H9 (cell line): Measurements from ENCODE around the gene FHL1. TPM values are rescaled to one million over a fixed set of nuclear protein-coding genes. Genes with fewer than 3 reads are reported as not detected.

Experiments
- DNase-seq: peaks from one replicate; pipeline ENCODE4 v3.0.0-alpha.2; 2017
- H2AFZ ChIP-seq: one replicate; pipeline ENCODE4 v1.6.1; 2013; ENCODE audit warnings: mild to moderate bottlenecking, low read length, control low read depth, moderate library complexity
- H2AK5ac ChIP-seq: 2 replicates; pipeline ENCODE4 v1.6.1; 2013; ENCODE audit warnings: low read length, control low read depth, mixed read lengths; ENCODE audit not compliant: insufficient read length
- H2BK120ac ChIP-seq: one replicate; pipeline ENCODE4 v1.6.1; 2013; ENCODE audit warnings: low read depth, mild to moderate bottlenecking, low read length, control low read depth, inconsistent platforms; ENCODE audit not compliant: poor library complexity, severe bottlenecking
- H2BK12ac ChIP-seq: 2 replicates; pipeline ENCODE4 v1.6.1; 2013; ENCODE audit warnings: low read length, control low read depth, mixed read lengths, low read depth; ENCODE audit not compliant: insufficient read length
- H2BK15ac ChIP-seq: 2 replicates; pipeline ENCODE4 v1.6.1; 2013; ENCODE audit warnings: low read depth, low read length, control low read depth
- H2BK20ac ChIP-seq: one replicate; pipeline ENCODE4 v1.6.1; 2013; ENCODE audit warnings: low read depth, mild to moderate bottlenecking, low read length, control low read depth, inconsistent platforms; ENCODE audit not compliant: poor library complexity, severe bottlenecking
- H2BK5ac ChIP-seq: 2 replicates; pipeline ENCODE4 v1.6.1; 2013; ENCODE audit warnings: low read length, control low read depth, mixed read lengths; ENCODE audit not compliant: insufficient read length
- H3K14ac ChIP-seq: 2 replicates; pipeline ENCODE4 v1.6.1; 2013; ENCODE audit warnings: low read length, control low read depth; ENCODE audit not compliant: insufficient read depth
- H3K18ac ChIP-seq: 2 replicates; pipeline ENCODE4 v1.6.1; 2013; ENCODE audit warnings: low read depth, mild to moderate bottlenecking, mixed read lengths, low read length, control low read depth; ENCODE audit not compliant: insufficient read length
- H3K23ac ChIP-seq: 2 replicates; pipeline ENCODE4 v1.6.1; 2013; ENCODE audit warnings: low read length, control low read depth, mixed read lengths, low read depth; ENCODE audit not compliant: insufficient read length
- H3K23me2 ChIP-seq: 2 replicates; pipeline ENCODE4 v1.6.1; 2013; ENCODE audit warnings: low read depth, mild to moderate bottlenecking, mixed read lengths, low read length, control low read depth; ENCODE audit not compliant: insufficient read length, poor library complexity, severe bottlenecking
- H3K27ac ChIP-seq: 2 replicates; pipeline ENCODE4 v1.5.1; 2013; ENCODE audit warnings: low read length, control low read depth, mixed read lengths, low read depth; ENCODE audit not compliant: insufficient read length
- H3K27me3 ChIP-seq: 2 replicates; pipeline ENCODE4 v1.6.1; 2013; ENCODE audit warnings: low read length, control low read depth, inconsistent platforms; ENCODE audit not compliant: insufficient read depth
- H3K4ac ChIP-seq: 2 replicates; pipeline ENCODE4 v1.6.1; 2013; ENCODE audit warnings: low read depth, mild to moderate bottlenecking, control low read depth, inconsistent platforms, low read length, moderate library complexity
- H3K4me1 ChIP-seq: 2 replicates; pipeline ENCODE4 v1.6.1; 2013; ENCODE audit warnings: low read length, control low read depth, inconsistent platforms; ENCODE audit not compliant: insufficient read depth
- H3K4me2 ChIP-seq: 2 replicates; pipeline ENCODE4 v1.6.1; 2013; ENCODE audit warnings: low read length, control low read depth, mixed read lengths; ENCODE audit not compliant: insufficient read length, insufficient read depth
- H3K56ac ChIP-seq: 2 replicates; pipeline ENCODE4 v1.6.1; 2013; ENCODE audit warnings: low read depth, mild to moderate bottlenecking, mixed read lengths, low read length, control low read depth; ENCODE audit not compliant: insufficient read length
- H3K79me1 ChIP-seq: 2 replicates; pipeline ENCODE4 v1.6.1; 2013; ENCODE audit warnings: low read depth, mild to moderate bottlenecking, moderate library complexity, low read length, control low read depth, inconsistent platforms; ENCODE audit not compliant: insufficient read depth, poor library complexity, severe bottlenecking
- H3K79me2 ChIP-seq: 2 replicates; pipeline ENCODE4 v1.6.1; 2013; ENCODE audit warnings: low read length, control low read depth, inconsistent platforms; ENCODE audit not compliant: insufficient read depth
- H3K9ac ChIP-seq: 2 replicates; pipeline ENCODE4 v1.6.1; 2013; ENCODE audit warnings: low read length, control low read depth, mixed read lengths; ENCODE audit not compliant: insufficient read length; ENCODE audit errors: extremely low read depth
- H3K9me3 ChIP-seq: one replicate; pipeline ENCODE4 v1.6.1; 2013; ENCODE audit warnings: low read depth, low read length, inconsistent platforms; ENCODE audit not compliant: control insufficient read depth
- H3T11ph ChIP-seq: one replicate; pipeline ENCODE4 v1.6.1; 2013; ENCODE audit warnings: mild to moderate bottlenecking, low read length, control low read depth, inconsistent platforms
- H4K20me1 ChIP-seq: one replicate; pipeline ENCODE4 v1.6.1; 2013; ENCODE audit not compliant: control insufficient read depth, insufficient read length, insufficient read depth
- H4K5ac ChIP-seq: 2 replicates; pipeline ENCODE4 v1.6.1; 2013; ENCODE audit warnings: low read depth, mild to moderate bottlenecking, mixed read lengths, low read length, control low read depth; ENCODE audit not compliant: insufficient read length
- H4K8ac ChIP-seq: replicated peaks from 2 replicates; pipeline ENCODE4 v1.6.1; 2013; ENCODE audit warnings: low read length, control low read depth, mixed read lengths, low read depth; ENCODE audit not compliant: insufficient read length
- H4K91ac ChIP-seq: 2 replicates; pipeline ENCODE4 v1.6.1; 2013; ENCODE audit warnings: low read depth, mild to moderate bottlenecking, moderate library complexity, mixed read lengths, low read length, control low read depth; ENCODE audit not compliant: insufficient read length
- H3K27ac Mint-ChIP-seq, 3 experiments: 2 replicates in 2 of 3; 3 replicates in 1 of 3; pipeline ENCODE4 v1.8.0; 2020 to 2021; ENCODE audit warnings: mixed read lengths in 3 of 3, mild to moderate bottlenecking in 1 of 3, moderate library complexity in 1 of 3
- H3K27me3 Mint-ChIP-seq: 2 replicates; pipeline ENCODE4 v1.8.0; 2021; ENCODE audit warnings: low read depth, mild to moderate bottlenecking, moderate library complexity, mixed read lengths
- H3K36me3 Mint-ChIP-seq, 3 experiments: 2 replicates in 2 of 3; 3 replicates in 1 of 3; pipeline ENCODE4 v1.8.0; 2020 to 2021; ENCODE audit warnings: low read depth in 3 of 3, mixed read lengths in 3 of 3; ENCODE audit not compliant: insufficient read depth in 1 of 3
- H3K4me1 Mint-ChIP-seq, 2 experiments: 2 replicates each; pipeline ENCODE4 v1.8.0; 2020; ENCODE audit warnings: mixed read lengths in 2 of 2
- H3K4me3 Mint-ChIP-seq, 2 experiments: 2 replicates in 1 of 2; 3 replicates in 1 of 2; pipeline ENCODE4 v1.8.0; 2020 to 2021; ENCODE audit warnings: mild to moderate bottlenecking in 2 of 2, mixed read lengths in 2 of 2, moderate library complexity in 1 of 2
- H3K9me3 Mint-ChIP-seq, 2 experiments: 2 replicates in 1 of 2; 3 replicates in 1 of 2; pipeline ENCODE4 v1.8.0; 2020; ENCODE audit warnings: mild to moderate bottlenecking in 2 of 2, mixed read lengths in 2 of 2, moderate library complexity in 1 of 2
- CTCF ChIP-seq: fragments of 200-600 bp; sonication (generic); conservative IDR thresholded peaks from 3 replicates; pipeline ENCODE4 v1.8.0; 2021; ENCODE audit warnings: antibody characterized with exemption, mild to moderate bottlenecking
- WGBS: extraction: QIAGEN DNeasy Blood & Tissue Kit; methylation state at CpG from one replicate; pipeline ENCODE4 v1.1.7; 2013; ENCODE audit warnings: missing lambda C conversion rate, low lambda C conversion rate, mixed read lengths; ENCODE audit not compliant: insufficient read length; ENCODE audit errors: extremely low coverage; 5-methylcytosine and 5-hydroxymethylcytosine counted together
- total RNA-seq: library from RNA; stranded (reverse); gene quantifications from 2 replicates; pipeline ENCODE4 v1.2.1, GENCODE V29; 2021

Gene FHL1
- total RNA-seq, 1 experiment from 2014 or later: 20.0 TPM

GRCh38 chrX:136221851-136222513 lies 74.6 kb downstream of the FHL1 start:
- DNase-seq: no peak
- peaks cover 0 to 4% of the 10 kb centered on the region in 2 experiments; a peak in 1 of 4 replicates for H3K4me1 Mint-ChIP-seq
- Histone ChIP-seq H4K5ac (no peak overlapping the region), H3K56ac (no peak overlapping the region), H3K27ac (no peak overlapping the region), H3K23me2 (no peaks in the 10 kb centered on the region), H2AK5ac (no peak overlapping the region), H3K4me2 (no peak overlapping the region), H3K9me3 (peaks cover 26% of the 10 kb centered on the region), H3K4me1 (no peaks in the 10 kb centered on the region), H2BK12ac (no peak overlapping the region), H4K20me1 (no peaks in the 10 kb centered on the region), H2BK20ac (no peak overlapping the region), H2BK120ac (no peak overlapping the region), H4K91ac (no peak overlapping the region), H3K23ac (no peak overlapping the region), H3T11ph (no peak overlapping the region), H2AFZ (no peak overlapping the region), H3K14ac (no peak overlapping the region), H3K4ac (no peak overlapping the region), H3K79me1 (no peaks in the 10 kb centered on the region), H2BK5ac (no peak overlapping the region), H3K9ac (no peak overlapping the region), H4K8ac (no peak overlapping the region), H3K27me3 (no peaks in the 10 kb centered on the region), H3K18ac (no peak overlapping the region), H3K79me2 (no peaks in the 10 kb centered on the region), H2BK15ac (no peak overlapping the region)
- TF ChIP-seq CTCF: no peak
- peaks cover 26 to 79% (median 55%) of the 10 kb centered on the region in 3 experiments for H3K36me3 Mint-ChIP-seq
- no peak overlapping the region for H3K27ac Mint-ChIP-seq
- no peaks in the 10 kb centered on the region for H3K27me3 Mint-ChIP-seq
- WGBS: no CpG with 5 or more reads among the region's 3 CpGs
- H3K9me3 Mint-ChIP-seq: peaks cover 52 to 62% of the 10 kb centered on the region in 2 experiments
- no peak overlapping the region for H3K4me3 Mint-ChIP-seq
